HL-60 (cell line): ENCODE results near the gene PDE4DIP.
A peak's percentile ranks its signal among the peaks of the same experiment; 100 is the strongest.
"Not testable (repeated sequence)": the region's sequence is repeated elsewhere in the genome, so short reads cannot be mapped to it uniquely, and the experiment has no call there.

Experiments
- DNase-seq, 2 experiments: peaks; one replicate each; pipeline ENCODE4 v3.0.0-alpha.2; 2010 to 2020; ENCODE audit warnings: low read depth in 1 of 2, low spot score in 1 of 2
- H3K27ac ChIP-seq: fragments of 250-450 bp; sonication (Bioruptor Pico); replicated peaks from 2 replicates; pipeline ENCODE4 v1.5.1; 2020; ENCODE audit warnings: mild to moderate bottlenecking, moderate library complexity
- H3K27me3 ChIP-seq: fragments of 250-450 bp; sonication (Bioruptor Pico); 2 replicates; pipeline ENCODE4 v1.5.1; 2021; ENCODE audit warnings: mild to moderate bottlenecking, moderate library complexity; ENCODE audit not compliant: insufficient read depth, poor library complexity, severe bottlenecking
- H3K4me3 ChIP-seq: replicated peaks from 2 replicates; pipeline ENCODE4 v1.5.1; 2011; ENCODE audit warnings: mild to moderate bottlenecking, control low read depth, low read length; ENCODE audit not compliant: insufficient read depth
- SPI1 ChIP-seq: IDR thresholded peaks from 2 replicates; pipeline ENCODE4 v1.6.1; 2012; ENCODE audit warnings: low read depth, mild to moderate bottlenecking, borderline replicate concordance

Gene PDE4DIP

GRCh38 chr1:148962127-148962857 is 118.1 kb downstream of the PDE4DIP start:
- not testable (repeated sequence) for H3K27ac ChIP-seq, H3K4me3 ChIP-seq, DNase-seq, H3K27me3 ChIP-seq

DNA sequence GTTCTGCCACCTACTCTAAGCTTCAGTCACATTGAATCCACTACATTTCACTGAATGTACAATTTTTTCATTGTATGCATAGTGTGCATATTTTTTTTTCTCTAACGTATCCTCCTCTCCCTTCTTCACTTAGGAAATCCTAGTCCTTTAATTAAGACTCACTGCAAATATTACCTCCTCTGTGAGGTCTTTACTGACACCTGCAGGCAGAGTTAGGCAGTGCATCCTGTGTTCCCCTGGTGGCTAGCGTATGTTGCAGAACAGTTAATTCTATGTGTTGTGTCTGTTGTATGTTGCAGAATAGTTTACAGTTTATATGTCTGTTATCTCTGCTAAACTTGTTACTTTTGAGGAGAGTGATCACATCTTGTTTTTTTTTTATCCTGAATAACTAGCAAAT is 121.9 kb downstream of the PDE4DIP start:
- not testable (repeated sequence) for H3K27ac ChIP-seq, H3K4me3 ChIP-seq, H3K27me3 ChIP-seq, DNase-seq

GRCh38 chr1:148967580-148967979 is 123.4 kb downstream of the PDE4DIP start:
- H3K27me3 ChIP-seq, H3K4me3 ChIP-seq, H3K27ac ChIP-seq, DNase-seq: not testable (repeated sequence)

DNA sequence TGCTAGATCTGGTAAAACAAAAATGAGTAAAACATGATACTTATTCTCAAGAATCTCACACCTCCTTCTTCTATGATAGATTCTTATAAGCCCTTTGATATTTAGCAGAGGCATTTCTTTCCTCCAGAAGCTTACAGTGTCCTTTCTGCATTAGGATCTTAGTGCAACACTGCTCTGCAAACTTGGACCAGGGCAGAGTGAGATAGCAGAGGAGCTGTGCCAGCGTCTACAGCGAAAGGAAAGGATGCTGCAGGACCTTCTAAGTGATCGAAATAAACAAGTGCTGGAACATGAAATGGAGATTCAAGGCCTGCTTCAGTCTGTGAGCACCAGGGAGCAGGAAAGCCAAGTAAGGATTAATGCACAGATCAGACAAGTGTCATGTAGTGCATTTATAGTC is 124.5 kb downstream of the PDE4DIP start:
- not testable (repeated sequence) for DNase-seq, H3K4me3 ChIP-seq, H3K27me3 ChIP-seq, H3K27ac ChIP-seq

- DNase-seq, H3K4me3 ChIP-seq, H3K27me3 ChIP-seq, H3K27ac ChIP-seq: not testable (repeated sequence)
Observed at GRCh38 chr1:148969126-148969525, 124.9 kb downstream of the PDE4DIP start.

DNA sequence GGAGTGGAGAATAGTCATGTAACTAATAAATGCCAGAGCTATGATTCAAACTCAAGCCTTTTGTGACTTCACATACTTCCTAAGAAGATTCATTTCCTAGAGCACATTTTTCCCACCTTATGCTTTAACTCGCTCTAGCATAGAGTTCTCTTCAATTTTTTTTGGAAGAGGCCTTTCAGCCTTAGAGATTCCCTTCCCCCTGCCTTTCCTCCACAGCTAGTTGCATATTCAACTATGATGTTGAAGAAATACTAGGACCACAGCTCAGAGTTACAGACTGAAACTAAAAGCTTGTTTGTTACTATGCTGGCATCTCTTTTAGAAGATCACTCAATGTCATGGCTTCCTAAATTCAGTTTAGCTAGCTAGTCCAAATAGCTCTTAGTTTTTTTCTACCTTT is 131.2 kb downstream of the PDE4DIP start:
- not testable (repeated sequence) for H3K4me3 ChIP-seq, DNase-seq, H3K27me3 ChIP-seq, H3K27ac ChIP-seq

DNA sequence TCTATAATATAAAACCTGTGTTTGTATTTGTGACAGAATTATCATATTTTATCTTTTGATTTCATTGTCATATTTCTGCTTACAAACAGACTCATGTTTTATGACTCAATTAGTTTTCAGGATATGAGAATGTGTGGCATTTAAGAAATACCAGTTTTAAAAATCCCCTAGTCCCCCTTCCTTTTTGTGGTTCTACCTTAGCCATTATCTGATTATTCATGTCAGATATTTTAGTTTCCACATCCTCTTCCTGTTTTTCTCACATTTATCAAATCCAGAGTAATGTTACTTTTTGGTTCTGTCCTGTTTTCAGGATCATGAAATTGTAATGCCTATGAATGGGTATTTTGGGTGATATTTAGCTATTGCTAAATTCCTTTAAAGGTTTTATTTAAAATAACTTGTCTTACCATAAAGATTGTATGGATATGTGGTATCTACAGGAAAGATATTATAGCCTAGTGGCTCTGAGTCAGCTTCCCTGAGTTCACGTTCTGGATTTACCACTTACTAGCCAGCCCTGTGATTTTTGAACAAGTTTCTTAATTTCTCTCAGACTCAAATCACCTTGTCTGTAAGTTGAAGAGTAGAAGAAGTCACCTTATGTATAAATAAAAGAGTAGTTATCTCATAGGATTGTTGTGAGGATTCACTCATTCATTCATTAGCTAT is 131.8 kb downstream of the PDE4DIP start:
- not testable (repeated sequence) for H3K27me3 ChIP-seq, H3K27ac ChIP-seq, DNase-seq, H3K4me3 ChIP-seq
- 0 out of 2 replicates have a peak, but pooled peaks have one; percentile 8 for TF ChIP-seq SPI1

- DNase-seq, H3K27me3 ChIP-seq, H3K4me3 ChIP-seq, H3K27ac ChIP-seq: not testable (repeated sequence)
Observed at GRCh38 chr1:148977785-148978184, 133.6 kb downstream of the PDE4DIP start.

DNA sequence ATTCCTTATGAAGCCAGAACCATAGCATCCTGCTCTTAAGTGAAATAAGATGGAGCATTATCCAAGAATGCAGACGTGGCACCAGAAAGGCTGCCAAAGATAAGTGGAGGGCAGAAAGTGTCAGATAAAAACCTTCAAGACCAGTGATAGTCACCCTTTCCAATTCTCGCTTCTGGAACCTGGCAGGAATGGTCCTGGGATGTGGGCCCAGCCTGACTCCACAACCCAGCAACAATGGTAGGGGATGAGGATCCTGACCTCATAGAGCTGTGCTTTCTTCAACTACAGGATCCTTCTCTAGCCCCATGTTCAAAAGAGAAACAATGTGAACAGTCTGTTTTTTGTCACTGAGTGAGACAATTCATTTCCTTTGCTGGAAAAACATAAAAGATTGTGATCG is 145.2 kb downstream of the PDE4DIP start:
- not testable (repeated sequence) for H3K27me3 ChIP-seq, H3K4me3 ChIP-seq, H3K27ac ChIP-seq, DNase-seq

GRCh38 chr1:148990233-148990788 is 146.1 kb downstream of the PDE4DIP start:
- not testable (repeated sequence) for H3K4me3 ChIP-seq, DNase-seq, H3K27me3 ChIP-seq, H3K27ac ChIP-seq

- H3K27ac ChIP-seq, DNase-seq: not testable (repeated sequence)
Observed at GRCh38 chr1:148991818-148992217, 147.6 kb downstream of the PDE4DIP start.

GRCh38 chr1:148992364-148992763 is 148.1 kb downstream of the PDE4DIP start:
- H3K27me3 ChIP-seq, DNase-seq: not testable (repeated sequence)

More at GRCh38 chr1:148991818-148992217, 147.6 kb downstream of the PDE4DIP start:
- H3K4me3 ChIP-seq, H3K27me3 ChIP-seq: not testable (repeated sequence)

GRCh38 chr1:148996449-148997224 is 152.4 kb downstream of the PDE4DIP start:
- not testable (repeated sequence) for H3K4me3 ChIP-seq, DNase-seq, H3K27ac ChIP-seq, H3K27me3 ChIP-seq

More at GRCh38 chr1:148992364-148992763, 148.1 kb downstream of the PDE4DIP start:
- H3K4me3 ChIP-seq, H3K27ac ChIP-seq: not testable (repeated sequence)

- H3K27me3 ChIP-seq, H3K4me3 ChIP-seq, DNase-seq, H3K27ac ChIP-seq: not testable (repeated sequence)
Observed at GRCh38 chr1:148997405-148997804, 153.2 kb downstream of the PDE4DIP start.
